Right renal pelvis (tissue), 4 donors: ENCODE measurements around the gene DACH1. TPM values are rescaled to one million over a fixed set of nuclear protein-coding genes. Genes with fewer than 3 reads are reported as not detected.

ENCODE experiments used
- DNase-seq, 4 donors: peaks; one replicate each; pipeline ENCODE4 v3.0.0-alpha.2; 2013; ENCODE audit warnings: low read depth in 4 of 4, low spot score in 3 of 4, missing footprints in 1 of 4
- polyA plus RNA-seq, 4 donors: library from polyadenylated mRNA; unstranded; fragments of 120-200 nt; gene quantifications; one replicate each; pipeline ENCODE4 v1.2.1, GENCODE V29; 2013; ENCODE audit not compliant: insufficient read length in 4 of 4

Gene DACH1
- polyA plus RNA-seq, 4 donors: 107 to 136 (median 124) TPM

GRCh38 chr13:71721104-71721503 is 145.9 kb downstream of the DACH1 start:
- DNase-seq: no peak

GRCh38 chr13:71718931-71719330 is 148.1 kb downstream of the DACH1 start:
- DNase-seq: no peak

GRCh38 chr13:71714802-71715375 is 152.1 kb downstream of the DACH1 start:
- DNase-seq: no peak

- peak; percentile 45 to 84 (median 78) for DNase-seq
Observed at GRCh38 chr13:71712988-71713653, 153.9 kb downstream of the DACH1 start.

GRCh38 chr13:71704656-71705055 is 162.3 kb downstream of the DACH1 start:
- DNase-seq: no peak

- DNase-seq: no peak
Observed at GRCh38 chr13:71703138-71703537, 163.9 kb downstream of the DACH1 start.

GRCh38 chr13:71702253-71702652 is 164.8 kb downstream of the DACH1 start:
- DNase-seq: no peak

- DNase-seq: no peak
Observed at GRCh38 chr13:71701741-71702140, 165.3 kb downstream of the DACH1 start.

- no peak for DNase-seq
Observed at GRCh38 chr13:71699342-71699741, 167.7 kb downstream of the DACH1 start.

DNA sequence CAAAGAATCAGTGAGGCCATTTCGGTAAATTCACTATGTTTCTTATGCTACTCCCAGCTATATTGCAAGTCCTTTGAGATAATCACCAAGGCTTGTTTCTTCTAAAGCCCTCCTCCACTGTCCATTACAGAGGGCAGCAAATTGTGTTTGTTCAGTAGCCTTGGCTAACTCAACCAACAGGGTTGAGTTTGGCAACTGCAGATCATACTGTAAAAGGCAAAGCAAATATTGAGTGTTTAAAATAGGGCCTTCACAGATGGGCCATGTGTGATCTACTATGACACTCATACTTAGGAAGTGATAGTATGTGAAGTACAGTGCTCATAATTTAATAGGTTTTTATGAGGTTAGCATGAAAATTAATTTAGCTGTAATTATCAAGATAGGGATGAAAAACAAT is 171.3 kb downstream of the DACH1 start:
- no peak for DNase-seq

DNA sequence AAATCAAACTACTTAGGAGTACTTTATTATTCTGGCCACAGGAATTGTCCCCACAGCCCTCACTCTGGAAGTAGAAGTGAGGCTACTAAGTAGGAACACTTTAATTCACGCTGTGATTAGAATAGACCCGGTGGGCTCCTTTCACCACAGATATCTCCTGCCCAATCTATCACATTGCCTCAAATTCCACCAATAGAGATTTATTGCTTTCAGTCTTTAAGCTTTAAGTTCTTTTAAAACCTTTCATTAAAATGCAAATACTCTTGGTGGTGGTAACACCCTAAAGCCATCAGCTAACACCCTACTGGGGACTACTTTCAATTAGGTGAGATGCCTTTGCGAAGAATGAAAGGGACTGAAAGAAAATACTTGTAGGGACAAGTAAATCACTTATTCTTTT is 181.9 kb downstream of the DACH1 start:
- no peak for DNase-seq

DNA sequence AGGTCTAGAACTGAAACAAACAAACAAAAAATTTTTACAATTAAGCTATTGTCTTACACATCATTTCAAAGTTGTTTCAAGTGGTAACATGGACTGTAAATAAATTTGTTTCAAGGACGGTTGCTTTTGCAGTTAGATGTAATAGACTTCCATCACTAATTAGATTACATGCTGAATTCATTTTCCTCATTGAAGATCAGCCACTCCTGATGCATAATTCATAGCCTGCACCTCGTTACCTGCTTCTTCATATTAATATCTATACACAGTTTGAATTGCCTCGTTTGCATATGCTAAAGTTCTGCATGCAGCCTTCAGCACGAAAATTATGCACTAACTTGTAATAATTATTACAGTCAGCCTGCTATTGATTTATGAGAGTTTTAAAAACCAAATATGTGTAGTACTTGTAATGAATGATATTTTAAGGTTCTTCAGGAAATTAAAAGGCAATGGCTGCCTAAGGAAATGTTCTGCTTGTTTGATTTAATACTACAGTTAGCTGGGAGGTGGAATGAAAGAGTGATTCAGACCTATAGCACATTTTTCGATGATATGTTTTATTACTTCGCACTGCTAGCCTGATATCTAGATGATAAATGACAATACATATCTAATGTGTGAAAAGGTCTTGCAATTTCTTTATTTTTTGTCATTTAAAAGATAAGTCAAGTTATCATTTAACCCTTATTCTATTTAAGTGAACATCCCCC is 184.9 kb downstream of the DACH1 start:
- no peak for DNase-seq

DNA sequence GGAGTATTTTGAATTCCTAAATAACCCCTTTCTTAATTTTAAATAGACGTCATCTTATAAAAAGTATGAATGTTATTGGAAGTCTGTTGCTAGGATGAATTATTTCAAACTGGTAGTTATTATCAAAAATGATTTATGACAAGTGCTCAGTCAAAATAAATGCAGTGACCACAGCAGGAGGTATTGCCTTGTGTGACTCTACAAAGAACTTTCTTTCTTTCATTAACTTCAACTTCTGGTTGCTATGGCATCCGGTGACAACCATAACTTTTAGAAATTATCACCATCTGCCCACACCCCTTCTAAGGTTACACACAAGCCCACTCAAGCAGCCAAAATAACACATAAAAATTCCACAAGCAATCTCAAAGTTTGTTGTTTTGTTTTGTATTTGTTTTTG is 189.9 kb downstream of the DACH1 start:
- DNase-seq: peak in 3 of 4 donors; percentile 22 to 45 (median 36)

GRCh38 chr13:71672512-71672911 is 194.5 kb downstream of the DACH1 start:
- no peak for DNase-seq

DNA sequence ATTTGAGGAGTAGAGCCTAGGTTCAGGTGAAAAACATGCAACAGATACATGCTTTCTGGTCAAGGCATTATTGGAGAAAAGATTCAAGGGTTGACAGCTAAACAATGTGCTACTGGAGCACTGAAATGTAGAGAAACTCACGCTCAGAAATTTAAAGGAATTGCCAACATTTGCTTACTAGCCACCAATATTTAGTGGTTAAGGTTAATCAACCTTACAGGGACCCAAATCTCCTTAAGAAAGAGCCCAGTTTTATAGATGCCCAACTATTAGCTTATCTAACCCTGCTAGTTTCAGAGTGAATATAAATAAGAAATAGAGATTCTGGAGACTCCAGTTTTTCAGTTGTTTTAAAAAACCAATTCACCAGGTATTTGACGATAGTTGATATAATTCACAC is 203.6 kb downstream of the DACH1 start:
- DNase-seq: no peak

GRCh38 chr13:71661921-71662320 is 205.1 kb downstream of the DACH1 start:
- no peak for DNase-seq

- peak in 3 of 4 donors; percentile 16 to 48 (median 35) for DNase-seq
Observed at GRCh38 chr13:71659404-71659803, 207.6 kb downstream of the DACH1 start.

DNA sequence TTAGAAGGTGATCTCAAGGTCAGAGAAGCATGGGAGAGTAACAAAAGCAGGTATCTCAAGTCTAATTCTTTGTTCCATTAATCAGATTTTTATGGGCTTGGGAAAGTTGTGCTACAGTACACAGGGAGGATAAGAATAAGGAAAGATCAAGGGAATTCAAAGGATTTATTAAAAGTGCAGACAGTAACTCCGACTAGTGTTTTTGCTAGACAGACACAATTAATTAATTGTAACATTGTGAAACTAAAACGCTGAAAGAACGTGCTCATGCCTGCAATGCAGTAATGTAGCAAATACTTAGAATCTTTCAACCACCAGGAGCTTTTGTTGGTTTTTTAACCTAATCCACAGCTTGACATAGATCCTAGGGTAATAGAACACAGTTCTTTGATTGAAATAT is 221.5 kb downstream of the DACH1 start:
- no peak for DNase-seq

GRCh38 chr13:71644579-71644978 is 222.4 kb downstream of the DACH1 start:
- DNase-seq: no peak

DNA sequence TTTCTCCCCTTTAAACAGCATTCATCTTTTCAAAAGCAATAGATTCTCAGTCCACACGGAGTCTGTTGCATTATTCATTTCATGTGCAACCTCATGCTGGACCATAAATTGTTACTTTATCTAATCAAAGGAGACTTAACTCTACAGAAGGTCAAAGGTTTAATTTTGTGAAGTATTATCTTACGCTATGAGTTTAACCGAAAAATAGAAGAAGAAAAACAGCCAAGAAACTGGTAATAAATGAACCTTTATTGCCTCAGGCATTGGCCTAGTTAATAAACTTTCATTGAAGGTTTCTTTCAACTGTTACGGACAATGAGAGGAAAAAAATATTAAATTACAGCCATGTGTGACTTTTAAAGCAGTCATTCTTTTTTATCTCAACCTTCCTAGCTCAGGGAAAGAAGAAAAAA is 223.6 kb downstream of the DACH1 start:
- peak in 1 of 4 donors; percentile 39 for DNase-seq

- no peak for DNase-seq
Observed at GRCh38 chr13:71638751-71639150, 228.3 kb downstream of the DACH1 start.
